ENCODE results near the gene METTL2B.
"Not testable (repeated sequence)": the region's sequence is repeated elsewhere in the genome, so short reads cannot be mapped to it uniquely, and the experiment has no call there.

METTL2B gene

DNA sequence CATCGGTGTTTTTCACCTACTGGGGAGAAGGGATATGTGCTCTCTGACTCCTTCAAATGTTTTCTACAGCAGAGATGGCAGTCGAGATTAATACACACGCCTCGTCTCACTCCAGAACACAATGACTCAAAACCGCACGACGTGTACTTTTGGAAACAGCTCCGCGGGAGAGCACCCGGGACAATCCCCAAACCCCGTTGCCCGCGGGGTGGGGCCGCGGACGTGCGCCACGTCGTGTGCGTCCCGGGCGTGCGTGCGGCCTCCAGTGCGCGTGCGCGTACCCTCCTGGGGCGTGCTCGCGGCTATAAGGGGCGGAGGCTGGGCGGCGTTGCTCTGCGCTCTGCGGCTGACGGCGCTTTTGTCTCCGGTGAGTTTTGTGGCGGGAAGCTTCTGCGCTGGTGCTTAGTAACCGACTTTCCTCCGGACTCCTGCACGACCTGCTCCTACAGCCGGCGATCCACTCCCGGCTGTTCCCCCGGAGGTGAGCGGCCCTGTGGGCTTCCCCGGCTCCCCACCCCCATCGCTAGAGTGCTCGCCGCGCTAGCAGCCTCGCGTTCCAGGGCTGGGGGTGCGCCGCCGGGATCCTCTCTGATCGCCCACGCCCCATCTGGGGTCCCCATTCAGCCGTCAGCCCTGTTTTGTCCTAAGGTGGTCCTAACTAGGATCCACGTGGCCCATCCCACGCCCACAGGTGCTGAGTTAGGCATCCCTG lies 20.8 kb upstream of the METTL2B start, which contains the start of gene HILPDA:
Gene HILPDA (plus strand): TSS at position 336 of the 712 bp plus-strand sequence. CDS start 1,391 bp downstream, outside the sequence.
- ATAC-seq: peak; percentile 87 to 88

- peak in 1 of 2 donors; percentile 0 for ATAC-seq
These were observed 20.3 kb upstream of the METTL2B start for GRCh38 chr7:128456255-128456725.

DNA sequence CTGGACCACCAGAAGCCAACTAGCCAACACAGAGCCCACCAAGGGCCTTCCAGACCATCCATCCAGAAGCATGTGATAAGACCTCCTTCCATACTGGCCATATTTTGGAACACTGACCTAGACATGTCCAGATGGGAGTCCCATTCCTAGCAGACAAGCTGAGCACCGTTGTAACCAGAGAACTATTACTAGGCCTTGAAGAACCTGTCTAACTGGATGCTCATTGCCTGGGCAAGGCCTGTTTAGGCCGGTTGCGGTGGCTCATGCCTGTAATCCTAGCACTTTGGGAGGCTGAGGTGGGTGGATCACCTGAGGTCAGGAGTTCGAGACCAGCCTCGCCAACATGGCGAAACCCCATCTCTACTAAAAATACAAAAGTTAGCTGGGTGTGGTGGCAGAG lies 19.2 kb upstream of the METTL2B start:
- ATAC-seq: not testable (repeated sequence)

GRCh38 chr7:128458956-128459355 lies 17.6 kb upstream of the METTL2B start:
- ATAC-seq: peak; percentile 44 to 57

GRCh38 chr7:128459394-128459878 lies 17.1 kb upstream of the METTL2B start:
- ATAC-seq: peak; percentile 35 to 39

- ATAC-seq: no peak
These were observed 14.1 kb upstream of the METTL2B start for GRCh38 chr7:128462460-128462859.

GRCh38 chr7:128463345-128463744 lies 13.2 kb upstream of the METTL2B start:
- not testable (repeated sequence) for ATAC-seq

GRCh38 chr7:128463933-128464332 lies 12.6 kb upstream of the METTL2B start:
- ATAC-seq: not testable (repeated sequence)

DNA sequence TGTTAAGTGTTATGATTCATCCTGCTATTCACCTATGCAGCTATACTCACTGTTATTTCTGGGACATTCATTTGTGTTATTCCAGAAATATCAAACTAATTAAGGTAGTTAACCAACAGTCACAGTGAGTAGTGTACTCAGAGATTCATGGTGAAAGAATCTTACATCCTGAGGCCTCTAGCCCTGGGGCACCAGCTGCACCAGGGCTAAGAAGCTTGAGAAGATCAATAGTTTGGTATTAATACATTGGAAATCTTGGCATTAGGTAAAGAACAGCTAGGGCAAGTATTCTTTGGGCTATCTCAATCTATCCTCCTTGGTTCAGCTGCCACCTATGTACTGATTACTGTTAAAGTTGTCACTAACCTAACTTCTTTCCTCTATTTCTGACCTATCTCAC lies 9.7 kb upstream of the METTL2B start:
- not testable (repeated sequence) for ATAC-seq

DNA sequence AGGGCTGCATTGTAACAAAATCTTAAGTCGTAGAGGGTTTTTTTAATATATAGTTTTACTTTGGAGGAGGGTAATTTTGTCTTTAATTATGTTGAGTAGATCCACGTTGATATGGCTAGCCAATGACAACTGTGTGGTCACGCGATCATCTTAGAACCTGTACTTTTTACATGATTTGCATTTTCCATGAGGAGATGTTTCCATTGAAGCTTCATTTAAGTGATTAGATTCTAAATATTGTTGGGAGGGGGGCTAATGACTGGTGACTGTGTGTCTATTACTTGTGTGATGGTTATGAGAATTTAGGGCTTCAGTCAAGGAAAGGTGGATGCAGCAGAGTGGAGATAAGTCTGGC lies 765 bp downstream of the METTL2B start:
- peak; percentile 8 to 30 for ATAC-seq

GRCh38 chr7:128479082-128479481 lies 2.5 kb downstream of the METTL2B start:
- not testable (repeated sequence) for ATAC-seq

DNA sequence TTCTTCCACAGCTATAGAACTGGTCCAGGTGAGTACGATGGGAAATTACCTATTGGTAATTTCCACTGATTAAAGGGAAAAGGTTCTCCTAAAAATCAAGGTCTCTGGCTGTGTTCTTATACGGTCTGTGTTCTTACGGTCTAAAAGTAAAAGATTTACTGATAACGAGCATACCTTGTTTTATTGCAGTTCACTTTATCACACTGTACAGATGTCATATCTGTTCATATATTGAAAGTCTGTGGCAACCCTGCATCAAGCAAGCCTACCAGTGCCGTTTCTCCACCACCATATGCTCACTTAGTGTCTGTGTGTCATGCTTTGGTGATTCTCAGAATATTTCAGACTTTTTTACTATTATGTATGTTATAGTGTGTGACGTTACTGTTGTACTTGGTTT lies 11.6 kb downstream of the METTL2B start:
- ATAC-seq: not testable (repeated sequence)

- ATAC-seq: no peak
These were observed 20.9 kb downstream of the METTL2B start for GRCh38 chr7:128497405-128497804.

GRCh38 chr7:128505416-128505815 lies 28.9 kb downstream of the METTL2B start:
- ATAC-seq: not testable (repeated sequence)

GRCh38 chr7:128506819-128507218 lies 30.3 kb downstream of the METTL2B start:
- peak in 1 of 2 donors; percentile 17 for ATAC-seq

GRCh38 chr7:128507321-128507993 lies 30.9 kb downstream of the METTL2B start:
- ATAC-seq: not testable (repeated sequence)

DNA sequence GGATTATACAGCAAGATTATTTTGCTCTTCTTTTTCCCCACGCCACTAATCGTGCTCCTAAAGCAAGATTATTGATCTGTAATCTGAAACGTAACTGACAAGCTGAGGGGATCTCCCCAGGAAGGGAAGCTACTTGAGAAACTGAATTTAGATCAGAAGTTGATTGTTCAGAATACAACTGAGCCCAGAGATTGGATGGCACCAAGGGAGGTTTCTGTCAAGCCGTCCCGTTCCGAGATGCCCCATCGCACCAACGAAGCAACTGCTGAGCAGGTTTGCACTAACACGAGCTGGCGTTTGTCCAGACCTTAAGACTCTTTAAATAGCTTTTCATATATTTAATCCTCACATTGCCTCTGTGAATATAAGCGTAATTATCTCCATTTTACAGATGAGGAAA lies 35.1 kb downstream of the METTL2B start:
- ATAC-seq: not testable (repeated sequence)

GRCh38 chr7:128515232-128515631 lies 38.7 kb downstream of the METTL2B start:
- ATAC-seq: not testable (repeated sequence)

GRCh38 chr7:128517023-128517422 lies 40.5 kb downstream of the METTL2B start:
- ATAC-seq: not testable (repeated sequence)

DNA sequence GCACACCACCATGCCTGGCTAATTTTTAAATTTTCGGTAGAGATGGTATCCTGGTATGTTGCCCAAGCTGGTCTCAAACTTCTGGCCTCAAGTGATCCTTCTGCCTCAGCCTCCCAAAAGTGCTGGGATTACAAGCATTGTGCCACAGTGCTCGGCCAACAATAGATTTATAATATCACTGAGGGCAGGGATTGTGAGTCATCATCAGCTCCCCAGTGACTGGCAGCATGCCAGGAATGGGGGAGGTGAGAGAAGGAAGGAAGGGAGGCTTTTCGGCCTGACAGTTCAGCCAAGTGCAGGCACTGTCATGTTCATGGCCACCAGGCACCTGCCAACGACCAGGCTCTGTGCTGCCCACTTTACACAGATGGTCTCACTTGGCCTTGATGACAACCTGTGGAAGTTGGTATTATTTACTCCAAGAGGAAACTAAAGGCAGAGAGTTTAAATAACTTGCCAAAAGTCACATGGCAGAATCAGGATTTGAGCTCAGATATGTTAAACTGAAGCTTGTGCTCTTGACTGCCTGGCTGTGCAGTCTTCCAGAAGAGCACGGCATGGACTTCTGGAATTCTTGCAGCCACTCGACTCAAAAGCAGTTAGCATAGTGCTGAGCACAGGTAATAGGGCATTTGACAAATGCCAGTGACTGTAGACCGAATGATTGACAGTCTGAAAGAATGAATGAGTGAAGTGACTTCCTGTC lies 46.8 kb downstream of the METTL2B start:
- ATAC-seq: peak; percentile 79 to 85

- not testable (repeated sequence) for ATAC-seq
These were observed 47.5 kb downstream of the METTL2B start for GRCh38 chr7:128523932-128524524.

DNA sequence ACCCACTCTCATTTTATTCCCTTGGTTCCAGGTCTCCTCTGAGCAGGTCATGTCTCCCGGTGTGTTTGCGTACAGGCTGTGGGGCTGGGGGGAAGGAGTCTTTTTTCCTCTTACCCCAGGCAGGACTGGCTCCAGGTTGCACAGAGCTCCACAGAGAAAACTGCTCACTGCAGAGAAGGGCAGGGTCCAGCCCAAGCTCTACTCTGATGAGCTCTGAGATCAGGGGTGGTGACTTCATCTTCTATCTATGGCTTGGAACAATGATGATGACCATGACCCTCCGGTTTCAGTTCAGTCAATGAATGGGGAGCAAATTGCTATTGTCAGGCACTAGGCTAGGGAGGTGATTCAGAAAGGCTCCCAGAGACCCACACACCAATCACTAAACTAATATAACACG lies 49.0 kb downstream of the METTL2B start:
- ATAC-seq: not testable (repeated sequence)

- not testable (repeated sequence) for ATAC-seq
These were observed 49.5 kb downstream of the METTL2B start for GRCh38 chr7:128526062-128526466.
